ENCODE measurements around the gene MBIP.
"Not testable (repeated sequence)": the region's sequence is repeated elsewhere in the genome, so short reads cannot be mapped to it uniquely, and the experiment has no call there.

MBIP gene

GRCh38 chr14:36340276-36340890 lies 19.9 kb upstream of the MBIP start:
- TF ChIP-seq ZNF384 (IDR thresholded peaks at IDR 0.05) (no peak), BHLHE40 (IDR thresholded peaks at IDR 0.05; ENCODE audit: borderline replicate concordance) (no peak), FOXM1 (IDR thresholded peaks at IDR 0.05; ENCODE audit: borderline replicate concordance) (no peak), SP1 (IDR thresholded peaks at IDR 0.05) (no peak), HDGF (IDR thresholded peaks at IDR 0.05; ENCODE audit: borderline replicate concordance) (no peak), NFRKB (IDR thresholded peaks at IDR 0.05) (no peak), L3MBTL2 (conservative IDR thresholded peaks at IDR 0.05) (no peak), SUZ12 (IDR thresholded peaks at IDR 0.05) (no peak), TARDBP (IDR thresholded peaks at IDR 0.05) (no peak), ARNT (IDR thresholded peaks at IDR 0.05) (no peak), LEF1 (IDR thresholded peaks at IDR 0.05; ENCODE audit: borderline replicate concordance) (no peak), CTBP1 (IDR thresholded peaks at IDR 0.05; ENCODE audit: borderline replicate concordance) (no peak), FOXA1 (IDR thresholded peaks at IDR 0.05) (no peak), ELF4 (IDR thresholded peaks at IDR 0.05) (no peak), PKNOX1 (IDR thresholded peaks at IDR 0.05) (no peak), FOXK2 (IDR thresholded peaks at IDR 0.05) (no peak)
- CTCF ChIA-PET, result interaction anchor here (0.7 kb wide), 1 partner anchor 47 kb away, joined by 3 read pairs; no protein-coding TSS in a partner anchor

GRCh38 chr14:36339816-36340215 lies 19.4 kb upstream of the MBIP start:
- CTCF ChIA-PET, result interaction anchor here (0.7 kb wide), 1 partner anchor 46 kb away, joined by 3 read pairs; no protein-coding TSS in a partner anchor
- no peak for TF ChIP-seq CTBP1 (IDR thresholded peaks at IDR 0.05; ENCODE audit: borderline replicate concordance)
- no peak for TF ChIP-seq L3MBTL2 (conservative IDR thresholded peaks at IDR 0.05)
- TF ChIP-seq PKNOX1 (IDR thresholded peaks at IDR 0.05), result no peak
- TF ChIP-seq HDGF (IDR thresholded peaks at IDR 0.05; ENCODE audit: borderline replicate concordance), result no peak
- TF ChIP-seq BHLHE40 (IDR thresholded peaks at IDR 0.05; ENCODE audit: borderline replicate concordance), result no peak
- no peak for DNase-seq (ENCODE audit: extremely low spot score)
- POLR2A ChIA-PET, result no interaction called here

More at GRCh38 chr14:36340276-36340890, 19.9 kb upstream of the MBIP start:
- POLR2A ChIA-PET, result no interaction called here
- DNase-seq (ENCODE audit: extremely low spot score), result no peak

- TF ChIP-seq CTBP1 (IDR thresholded peaks at IDR 0.05; ENCODE audit: borderline replicate concordance) (no peak), SP1 (IDR thresholded peaks at IDR 0.05) (no peak), FOXK2 (IDR thresholded peaks at IDR 0.05) (no peak), ARNT (IDR thresholded peaks at IDR 0.05) (no peak), TARDBP (IDR thresholded peaks at IDR 0.05) (no peak), BHLHE40 (IDR thresholded peaks at IDR 0.05; ENCODE audit: borderline replicate concordance) (no peak), PKNOX1 (IDR thresholded peaks at IDR 0.05) (no peak), FOXM1 (IDR thresholded peaks at IDR 0.05; ENCODE audit: borderline replicate concordance) (no peak), SUZ12 (IDR thresholded peaks at IDR 0.05) (no peak), FOXA1 (IDR thresholded peaks at IDR 0.05) (no peak), NFRKB (IDR thresholded peaks at IDR 0.05) (no peak), ELF4 (IDR thresholded peaks at IDR 0.05) (no peak), L3MBTL2 (conservative IDR thresholded peaks at IDR 0.05) (no peak), HDGF (IDR thresholded peaks at IDR 0.05; ENCODE audit: borderline replicate concordance) (no peak), ZNF384 (IDR thresholded peaks at IDR 0.05) (no peak), LEF1 (IDR thresholded peaks at IDR 0.05; ENCODE audit: borderline replicate concordance) (no peak)
- DNase-seq (ENCODE audit: extremely low spot score), result no peak
- ChIA-PET POLR2A (no interaction called here), CTCF (no interaction called here)
Observed at GRCh38 chr14:36333119-36333518, 12.7 kb upstream of the MBIP start.

GRCh38 chr14:36327573-36327972 lies 7.1 kb upstream of the MBIP start:
- DNase-seq (ENCODE audit: extremely low spot score); CTCF ChIA-PET; POLR2A ChIA-PET: not testable (repeated sequence)

GRCh38 chr14:36325853-36326252 lies 5.4 kb upstream of the MBIP start:
- ChIA-PET POLR2A (no interaction called here), CTCF (no interaction called here)
- DNase-seq (ENCODE audit: extremely low spot score), result no peak
- TF ChIP-seq BHLHE40 (IDR thresholded peaks at IDR 0.05; ENCODE audit: borderline replicate concordance), result no peak
- TF ChIP-seq FOXM1 (IDR thresholded peaks at IDR 0.05; ENCODE audit: borderline replicate concordance), result no peak

GRCh38 chr14:36324897-36325296 lies 4.5 kb upstream of the MBIP start:
- DNase-seq (ENCODE audit: extremely low spot score), result no peak
- CTCF ChIA-PET, result no interaction called here
- TF ChIP-seq L3MBTL2 (conservative IDR thresholded peaks at IDR 0.05) (no peak), CTBP1 (IDR thresholded peaks at IDR 0.05; ENCODE audit: borderline replicate concordance) (no peak), FOXA1 (IDR thresholded peaks at IDR 0.05) (no peak), SUZ12 (IDR thresholded peaks at IDR 0.05) (no peak), ZNF384 (IDR thresholded peaks at IDR 0.05) (no peak), ELF4 (IDR thresholded peaks at IDR 0.05) (no peak), ARNT (IDR thresholded peaks at IDR 0.05) (no peak), HDGF (IDR thresholded peaks at IDR 0.05; ENCODE audit: borderline replicate concordance) (no peak), FOXK2 (IDR thresholded peaks at IDR 0.05) (no peak), LEF1 (IDR thresholded peaks at IDR 0.05; ENCODE audit: borderline replicate concordance) (no peak), FOXM1 (IDR thresholded peaks at IDR 0.05; ENCODE audit: borderline replicate concordance) (no peak), BHLHE40 (IDR thresholded peaks at IDR 0.05; ENCODE audit: borderline replicate concordance) (no peak), NFRKB (IDR thresholded peaks at IDR 0.05) (no peak), PKNOX1 (IDR thresholded peaks at IDR 0.05) (no peak), TARDBP (IDR thresholded peaks at IDR 0.05) (no peak), SP1 (IDR thresholded peaks at IDR 0.05) (no peak)
- POLR2A ChIA-PET, result no interaction called here
